Activated T-cell treated with anti-CD3 and anti-CD28 coated beads, Interleukin-2, amount 50 U/mL, for 24 hours (primary cell): ENCODE results near the gene AVEN.
A peak's percentile ranks its signal among the peaks of the same experiment; 100 is the strongest.
"Not testable (repeated sequence)": the region's sequence is repeated elsewhere in the genome, so short reads cannot be mapped to it uniquely, and the experiment has no call there.

ENCODE experiments used
- DNase-seq: peaks from one replicate; pipeline ENCODE4 v3.0.0-alpha.2; 2020
- H3K27ac Mint-ChIP-seq: 2 replicates; pipeline ENCODE4 v1.8.0; 2020; ENCODE audit warnings: mild to moderate bottlenecking, mixed read lengths
- H3K27me3 Mint-ChIP-seq: 2 replicates; pipeline ENCODE4 v1.8.0; 2020; ENCODE audit warnings: mixed read lengths
- H3K36me3 Mint-ChIP-seq: 2 replicates; pipeline ENCODE4 v1.8.0; 2020; ENCODE audit warnings: low read depth, mixed read lengths
- H3K4me1 Mint-ChIP-seq: 2 replicates; pipeline ENCODE4 v1.8.0; 2020; ENCODE audit warnings: low read depth, mixed read lengths
- H3K4me3 Mint-ChIP-seq: 2 replicates; pipeline ENCODE4 v1.8.0; 2020; ENCODE audit warnings: mild to moderate bottlenecking, moderate library complexity, mixed read lengths
- H3K9me3 Mint-ChIP-seq: 2 replicates; pipeline ENCODE4 v1.8.0; 2020; ENCODE audit warnings: mixed read lengths

Gene AVEN

DNA sequence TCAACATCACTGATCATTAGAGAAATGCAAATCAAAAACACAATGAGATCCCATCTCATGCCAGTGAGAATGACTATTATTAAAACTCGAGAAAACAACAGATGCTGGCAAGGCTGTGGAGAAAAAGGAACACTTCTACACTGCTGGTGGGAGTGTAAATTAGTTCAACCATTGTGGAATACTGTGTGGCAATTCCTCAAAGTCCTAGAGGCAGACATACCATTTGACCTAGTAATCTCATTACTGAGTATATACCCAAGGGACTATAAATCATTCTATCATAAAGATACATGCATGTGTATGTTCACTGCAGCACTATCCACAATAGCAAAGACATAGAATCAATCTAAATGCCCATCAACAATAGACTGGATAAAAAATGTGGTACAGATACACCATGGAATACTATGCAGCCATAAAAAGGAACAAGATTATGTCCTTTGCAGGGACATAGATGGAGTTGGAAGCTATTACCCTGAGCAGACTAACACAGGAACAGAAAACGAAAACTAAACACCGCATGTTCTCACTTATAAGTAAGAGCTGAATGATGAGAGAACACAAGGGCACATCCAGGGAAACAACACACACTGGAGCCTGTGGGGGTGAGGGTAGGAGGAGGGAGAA lies 15.2 kb upstream of the AVEN start:
- peaks cover 18% of the 10 kb centered on the region for H3K9me3 Mint-ChIP-seq

DNA sequence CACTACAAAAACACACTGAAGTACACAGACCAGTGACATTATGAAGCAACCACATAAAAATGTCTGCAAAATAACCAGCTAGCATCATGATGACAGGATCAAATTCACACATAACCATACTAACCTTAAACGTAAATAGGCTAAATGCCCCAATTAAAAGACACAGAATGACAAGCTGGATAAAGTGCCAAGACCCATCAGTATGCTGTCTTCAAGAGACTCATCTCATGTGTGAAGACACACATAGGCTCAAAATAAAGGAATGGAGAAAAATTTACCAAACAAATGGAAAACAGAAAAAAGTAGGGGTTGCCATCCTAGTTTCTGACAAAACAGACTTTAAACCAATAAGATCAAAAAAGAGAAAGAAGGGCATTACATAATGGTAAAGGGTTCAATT lies 11.4 kb upstream of the AVEN start:
- H3K36me3 Mint-ChIP-seq: peaks cover 18% of the 10 kb centered on the region
- not testable (repeated sequence) for H3K4me1 Mint-ChIP-seq, DNase-seq, H3K27ac Mint-ChIP-seq, H3K27me3 Mint-ChIP-seq, H3K4me3 Mint-ChIP-seq
- H3K9me3 Mint-ChIP-seq: peaks cover 18% of the 10 kb centered on the region

More for the DNA sequence above, 15.2 kb upstream of the AVEN start:
- Mint-ChIP-seq H3K4me3 (no peak overlapping the region), H3K36me3 (peaks cover 17% of the 10 kb centered on the region), H3K4me1 (no peaks in the 10 kb centered on the region), H3K27me3 (no peaks in the 10 kb centered on the region), H3K27ac (no peak overlapping the region)
- no peak for DNase-seq

- peaks cover 18% of the 10 kb centered on the region for H3K9me3 Mint-ChIP-seq
- DNase-seq: no peak
- no peak overlapping the region for H3K27ac Mint-ChIP-seq
- H3K4me3 Mint-ChIP-seq: no peak overlapping the region
- H3K27me3 Mint-ChIP-seq: no peaks in the 10 kb centered on the region
- peaks cover 18% of the 10 kb centered on the region for H3K36me3 Mint-ChIP-seq
- H3K4me1 Mint-ChIP-seq: peaks cover under 1% of the 10 kb centered on the region
Measured at GRCh38 chr15:34049112-34049511, 10.1 kb upstream of the AVEN start.

- peaks cover 18% of the 10 kb centered on the region for H3K9me3 Mint-ChIP-seq
- no peaks in the 10 kb centered on the region for H3K27me3 Mint-ChIP-seq
- H3K36me3 Mint-ChIP-seq: peaks cover 18% of the 10 kb centered on the region
- no peak overlapping the region for H3K4me3 Mint-ChIP-seq
- H3K4me1 Mint-ChIP-seq: peaks cover 10% of the 10 kb centered on the region
- H3K27ac Mint-ChIP-seq: no peak overlapping the region
- DNase-seq: no peak
Measured at GRCh38 chr15:34047893-34048775, 9.1 kb upstream of the AVEN start.

DNA sequence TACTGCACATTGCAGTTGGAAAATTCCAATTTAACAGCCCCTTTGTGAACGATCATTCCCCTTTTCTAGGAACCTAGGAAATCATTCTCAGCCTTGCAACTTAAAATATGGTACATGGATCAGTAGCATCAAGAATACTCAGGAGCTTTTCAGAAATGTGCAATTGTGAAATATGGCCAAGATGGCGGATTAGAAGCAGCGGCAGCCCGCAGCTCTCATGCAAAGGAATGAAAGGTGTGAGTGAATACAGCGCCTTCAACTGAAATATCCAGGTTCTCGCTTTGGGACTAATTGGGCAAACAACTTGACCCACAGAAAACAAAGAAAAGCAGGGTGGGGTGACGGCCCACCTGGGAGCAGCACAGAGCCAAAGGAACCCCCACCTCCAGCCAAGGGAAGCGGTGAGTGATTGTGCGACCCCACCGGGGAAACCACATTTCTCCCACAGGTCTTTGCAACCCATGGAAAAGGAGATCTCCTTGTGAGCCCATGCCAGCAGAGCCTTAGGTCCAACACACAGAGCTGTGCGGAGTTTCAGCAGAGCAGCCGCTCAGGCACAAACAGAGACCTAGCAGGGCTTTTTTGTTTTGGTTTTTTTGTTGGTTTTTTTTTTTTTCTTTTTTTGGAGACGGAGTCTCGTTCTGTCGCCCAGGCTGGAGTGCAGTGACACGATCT lies 7.6 kb upstream of the AVEN start:
- H3K4me1 Mint-ChIP-seq: peaks cover 10% of the 10 kb centered on the region
- no peaks in the 10 kb centered on the region for H3K27me3 Mint-ChIP-seq
- peaks cover 16% of the 10 kb centered on the region for H3K9me3 Mint-ChIP-seq
- H3K4me3 Mint-ChIP-seq: no peak overlapping the region
- H3K36me3 Mint-ChIP-seq: peaks cover 17% of the 10 kb centered on the region
- no peak for DNase-seq
- no peak overlapping the region for H3K27ac Mint-ChIP-seq

GRCh38 chr15:34043813-34044212 lies 4.8 kb upstream of the AVEN start:
- Mint-ChIP-seq H3K36me3 (peaks cover 1% of the 10 kb centered on the region), H3K4me3 (no peak overlapping the region), H3K4me1 (peaks cover 27% of the 10 kb centered on the region), H3K27me3 (no peaks in the 10 kb centered on the region), H3K27ac (no peak overlapping the region), H3K9me3 (no peaks in the 10 kb centered on the region)
- DNase-seq: no peak

DNA sequence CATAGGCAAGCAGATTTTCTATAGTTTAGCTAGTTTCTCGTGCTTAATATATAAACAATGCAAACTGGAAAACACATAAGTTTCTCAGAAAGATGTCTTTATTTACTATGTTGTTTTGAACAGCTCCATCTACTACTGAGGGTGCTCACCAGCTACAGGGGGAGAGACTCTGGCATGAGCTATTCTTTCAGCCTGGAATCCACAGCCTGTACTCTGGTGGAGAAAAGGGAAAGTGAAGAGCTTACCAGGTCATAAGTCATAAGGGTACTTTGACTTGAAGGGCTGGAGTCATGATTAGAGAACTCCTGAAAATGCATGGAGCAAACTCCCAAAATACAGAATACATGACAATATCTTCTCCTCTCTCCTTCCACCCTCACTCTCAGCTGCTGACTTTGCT lies 4.4 kb upstream of the AVEN start:
- Mint-ChIP-seq H3K4me1 (peaks cover 27% of the 10 kb centered on the region), H3K27ac (no peak overlapping the region), H3K9me3 (no peaks in the 10 kb centered on the region), H3K4me3 (no peak overlapping the region), H3K27me3 (no peaks in the 10 kb centered on the region), H3K36me3 (peaks cover 1% of the 10 kb centered on the region)
- DNase-seq: no peak

DNA sequence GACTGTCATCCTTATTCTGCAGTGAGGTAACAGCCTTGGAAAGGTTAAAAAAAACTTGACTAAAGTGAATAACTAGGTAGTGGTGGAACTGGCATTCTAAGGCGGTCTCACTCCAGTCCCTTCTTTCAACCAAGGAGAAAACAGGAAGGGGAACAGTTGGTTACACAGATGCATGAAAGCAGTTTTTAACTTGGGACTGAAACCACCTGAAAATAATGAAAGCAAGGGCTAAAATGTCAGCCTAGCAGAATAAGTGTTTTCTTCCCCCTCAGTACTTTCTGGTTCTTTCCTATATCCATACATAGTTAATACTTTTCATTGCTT lies 748 bp upstream of the AVEN start:
- Mint-ChIP-seq H3K4me1 (peaks cover 49% of the 10 kb centered on the region), H3K36me3 (peaks cover 6% of the 10 kb centered on the region), H3K27ac (peak overlapping the region; percentile 98), H3K4me3 (peak overlapping the region; percentile 81), H3K9me3 (no peaks in the 10 kb centered on the region), H3K27me3 (no peaks in the 10 kb centered on the region)
- no peak for DNase-seq

GRCh38 chr15:34038023-34038870 lies 757 bp downstream of the AVEN start:
- Mint-ChIP-seq H3K9me3 (no peaks in the 10 kb centered on the region), H3K4me1 (peaks cover 44% of the 10 kb centered on the region)
- peak; percentile 89 for DNase-seq

GRCh38 chr15:34031987-34032760 lies 6.8 kb downstream of the AVEN start:
- Mint-ChIP-seq H3K4me1 (peaks cover 41% of the 10 kb centered on the region), H3K36me3 (peaks cover 6% of the 10 kb centered on the region), H3K4me3 (peak overlapping the region; percentile 56), H3K27me3 (no peaks in the 10 kb centered on the region), H3K27ac (peak overlapping the region; percentile 84), H3K9me3 (no peaks in the 10 kb centered on the region)
- no peak for DNase-seq

More at GRCh38 chr15:34038023-34038870, 757 bp downstream of the AVEN start:
- Mint-ChIP-seq H3K36me3 (peaks cover 6% of the 10 kb centered on the region), H3K4me3 (peak overlapping the region; percentile 88), H3K27me3 (no peaks in the 10 kb centered on the region), H3K27ac (peak overlapping the region; percentile 96)

GRCh38 chr15:34027606-34028005 lies 11.4 kb downstream of the AVEN start:
- no peaks in the 10 kb centered on the region for H3K27me3 Mint-ChIP-seq
- no peak overlapping the region for H3K27ac Mint-ChIP-seq
- H3K4me1 Mint-ChIP-seq: peaks cover 23% of the 10 kb centered on the region
- peaks cover 8% of the 10 kb centered on the region for H3K36me3 Mint-ChIP-seq
- no peak overlapping the region for H3K4me3 Mint-ChIP-seq
- DNase-seq: no peak
- no peaks in the 10 kb centered on the region for H3K9me3 Mint-ChIP-seq

GRCh38 chr15:34025252-34025651 lies 13.8 kb downstream of the AVEN start:
- no peak for DNase-seq
- Mint-ChIP-seq H3K4me3 (no peak overlapping the region), H3K27me3 (no peaks in the 10 kb centered on the region), H3K4me1 (peaks cover 10% of the 10 kb centered on the region), H3K36me3 (peaks cover 10% of the 10 kb centered on the region), H3K9me3 (no peaks in the 10 kb centered on the region), H3K27ac (no peak overlapping the region)

GRCh38 chr15:34023907-34024306 lies 15.1 kb downstream of the AVEN start:
- H3K36me3 Mint-ChIP-seq: peaks cover 9% of the 10 kb centered on the region
- DNase-seq: no peak

More at GRCh38 chr15:34023907-34024306, 15.1 kb downstream of the AVEN start:
- Mint-ChIP-seq H3K4me1 (peaks cover 16% of the 10 kb centered on the region), H3K27me3 (no peaks in the 10 kb centered on the region), H3K4me3 (no peak overlapping the region), H3K9me3 (no peaks in the 10 kb centered on the region), H3K27ac (no peak overlapping the region)
